WTC11 (cell line): ENCODE data around the gene HRAS. TPM values are rescaled to one million over a fixed set of nuclear protein-coding genes. Genes with fewer than 3 reads are reported as not detected.

Experiments
- ATAC-seq: fragments of 200-7000 bp; cut with Tn5 transposase; 2 replicates; pipeline ENCODE4 v1.10.0; 2021; ENCODE audit warnings: mild to moderate bottlenecking, moderate library complexity
- CTCF ChIA-PET: fragments of 300-600 bp; sonication (Branson Sonifier 250); formaldehyde crosslinking; loops from one replicate; lab custom pipeline; 2021; ENCODE audit warnings: antibody characterized with exemption; lab: Charles Lee
- POLR2A ChIA-PET: fragments of 350-600 bp; sonication (Branson Sonifier 250); formaldehyde crosslinking; loops from one replicate; lab custom pipeline; 2021; ENCODE audit warnings: antibody characterized with exemption; lab: Charles Lee
- DNase-seq: peaks from one replicate; pipeline ENCODE4 v3.0.0; 2021; ENCODE audit warnings: low spot score
- H3K27ac Mint-ChIP-seq: 2 replicates; pipeline ENCODE4 v1.8.0; 2021; ENCODE audit warnings: mixed read lengths
- H3K27me3 Mint-ChIP-seq: 2 replicates; pipeline ENCODE4 v1.8.0; 2021; ENCODE audit warnings: low read depth, mild to moderate bottlenecking, moderate library complexity, mixed read lengths
- H3K36me3 Mint-ChIP-seq: 2 replicates; pipeline ENCODE4 v1.8.0; 2021; ENCODE audit warnings: mixed read lengths
- H3K4me1 Mint-ChIP-seq: 2 replicates; pipeline ENCODE4 v1.8.0; 2022; ENCODE audit warnings: mixed read lengths
- H3K4me3 Mint-ChIP-seq: 2 replicates; pipeline ENCODE4 v1.8.0; 2021; ENCODE audit warnings: mild to moderate bottlenecking, moderate library complexity, mixed read lengths
- H3K9me3 Mint-ChIP-seq: 2 replicates; pipeline ENCODE4 v1.8.0; 2021; ENCODE audit warnings: mixed read lengths
- CREB1 ChIP-seq: sonication (generic); formaldehyde crosslinking; IDR thresholded peaks from 2 replicates; pipeline ENCODE4 v1.8.0; 2023; ENCODE audit warnings: mild to moderate bottlenecking, missing genetic modification reagents
- CREM ChIP-seq: sonication (generic); formaldehyde crosslinking; IDR thresholded peaks from 2 replicates; pipeline ENCODE4 v1.8.1; 2022; ENCODE audit warnings: mild to moderate bottlenecking, missing genetic modification reagents, moderate library complexity
- ETV6 ChIP-seq: sonication (generic); formaldehyde crosslinking; IDR thresholded peaks from 2 replicates; pipeline ENCODE4 v1.8.1; 2022; ENCODE audit warnings: mild to moderate bottlenecking, missing genetic modification reagents
- NFE2L1 ChIP-seq: sonication (generic); formaldehyde crosslinking; IDR thresholded peaks from 2 replicates; pipeline ENCODE4 v1.8.1; 2023; ENCODE audit warnings: missing genetic modification reagents
- NR1H2 ChIP-seq: sonication (generic); formaldehyde crosslinking; IDR thresholded peaks from 2 replicates; pipeline ENCODE4 v1.9.0; 2021; ENCODE audit warnings: mild to moderate bottlenecking, moderate library complexity, missing genetic modification reagents
- RORB ChIP-seq: fragments of 250-450 bp; sonication (Bioruptor Pico); IDR thresholded peaks from 2 replicates; pipeline ENCODE4 v1.9.0; 2021; ENCODE audit warnings: mild to moderate bottlenecking
- TP53 ChIP-seq: sonication (generic); formaldehyde crosslinking; IDR thresholded peaks from 2 replicates; pipeline ENCODE4 v1.8.1; 2023; ENCODE audit warnings: mild to moderate bottlenecking, missing genetic modification reagents
- ZBTB21 ChIP-seq: sonication (generic); formaldehyde crosslinking; IDR thresholded peaks from 2 replicates; pipeline ENCODE4 v1.8.1; 2023; ENCODE audit warnings: mild to moderate bottlenecking, missing genetic modification reagents, borderline replicate concordance
- ZNF219 ChIP-seq: sonication (generic); formaldehyde crosslinking; IDR thresholded peaks from 2 replicates; pipeline ENCODE4 v1.8.0; 2023; ENCODE audit warnings: missing genetic modification reagents, mild to moderate bottlenecking, borderline replicate concordance
- ZNF396 ChIP-seq: fragments of 250-450 bp; sonication (Bioruptor Pico); IDR thresholded peaks from 2 replicates; pipeline ENCODE4 v1.8.0; 2021; ENCODE audit warnings: mild to moderate bottlenecking, moderate library complexity, borderline replicate concordance
- total RNA-seq: library from RNA; stranded (reverse); gene quantifications from 3 replicates; pipeline ENCODE4 v1.2.3, GENCODE V29; 2021
- TF ChIP-seq, protein P1 (sequence below): fragments of 250-450 bp; sonication (Bioruptor Pico); IDR thresholded peaks from 2 replicates; pipeline ENCODE4 v1.9.0; 2021; ENCODE audit warnings: moderate library complexity, mild to moderate bottlenecking, inconsistent platforms, borderline replicate concordance
- TF ChIP-seq, protein P2 (sequence below): sonication (generic); formaldehyde crosslinking; IDR thresholded peaks from 2 replicates; pipeline ENCODE4 v1.8.1; 2023; ENCODE audit warnings: mild to moderate bottlenecking, missing genetic modification reagents, moderate library complexity
- TF ChIP-seq, protein P3 (sequence below): sonication (generic); formaldehyde crosslinking; IDR thresholded peaks from 2 replicates; pipeline ENCODE4 v1.8.0; 2022; ENCODE audit warnings: mild to moderate bottlenecking, missing genetic modification reagents
- TF ChIP-seq, protein P4 (sequence below): sonication (generic); formaldehyde crosslinking; IDR thresholded peaks from 2 replicates; pipeline ENCODE4 v1.8.1; 2023; ENCODE audit warnings: mild to moderate bottlenecking, missing genetic modification reagents
- TF ChIP-seq, protein P5 (sequence below): fragments of 200-600 bp; IDR thresholded peaks from 2 replicates; pipeline ENCODE4 v1.8.0; 2022; ENCODE audit warnings: antibody characterized with exemption
- TF ChIP-seq, protein P6 (sequence below): sonication (generic); formaldehyde crosslinking; IDR thresholded peaks from 2 replicates; pipeline ENCODE4 v1.8.0; 2023; ENCODE audit warnings: mild to moderate bottlenecking, missing genetic modification reagents
- TF ChIP-seq, protein P7 (sequence below): fragments of 250-450 bp; sonication (Bioruptor Pico); IDR thresholded peaks from 2 replicates; pipeline ENCODE4 v1.9.0; 2021; ENCODE audit warnings: mild to moderate bottlenecking
- TF ChIP-seq, protein P8 (sequence below): sonication (generic); formaldehyde crosslinking; IDR thresholded peaks from 2 replicates; pipeline ENCODE4 v1.8.0; 2022; ENCODE audit warnings: mild to moderate bottlenecking, missing genetic modification reagents
- TF ChIP-seq, protein P9 (sequence below): sonication (generic); formaldehyde crosslinking; IDR thresholded peaks from 2 replicates; pipeline ENCODE4 v1.8.1; 2022; ENCODE audit warnings: mild to moderate bottlenecking, missing genetic modification reagents, moderate library complexity, borderline replicate concordance

Gene HRAS
- total RNA-seq, 1 experiment from 2014 or later: 62.4 TPM

DNA sequence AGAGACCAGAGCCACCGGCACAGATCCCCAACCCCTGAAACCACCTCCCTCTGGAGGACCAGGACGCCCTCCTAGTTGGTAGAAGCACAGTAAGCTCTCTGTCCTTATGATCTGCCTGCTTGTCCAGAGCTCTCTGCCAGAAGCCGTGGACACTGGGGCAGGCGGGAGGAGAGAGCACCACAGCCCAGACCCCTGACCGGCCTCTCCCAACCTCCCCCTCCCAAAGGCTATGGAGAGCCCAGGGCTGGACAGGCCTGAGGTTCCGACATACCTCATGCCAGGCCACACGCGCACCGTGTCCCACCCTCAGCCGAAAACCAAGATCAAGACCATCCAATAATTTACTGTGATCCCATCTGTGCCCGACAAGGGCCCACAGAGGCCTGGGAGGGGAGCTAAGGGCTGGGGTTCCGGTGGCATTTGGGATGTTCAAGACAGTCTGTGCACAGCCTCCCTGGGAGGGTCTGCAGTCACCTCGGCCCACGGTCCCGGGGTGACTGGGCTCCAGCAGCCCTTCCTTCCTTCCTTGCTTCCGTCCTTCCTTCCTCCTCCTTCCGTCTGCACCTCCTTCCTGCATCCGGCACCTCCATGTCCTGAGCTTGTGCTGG, 3.4 kb downstream of the HRAS start (continued):
- TF ChIP-seq, protein P1, sequence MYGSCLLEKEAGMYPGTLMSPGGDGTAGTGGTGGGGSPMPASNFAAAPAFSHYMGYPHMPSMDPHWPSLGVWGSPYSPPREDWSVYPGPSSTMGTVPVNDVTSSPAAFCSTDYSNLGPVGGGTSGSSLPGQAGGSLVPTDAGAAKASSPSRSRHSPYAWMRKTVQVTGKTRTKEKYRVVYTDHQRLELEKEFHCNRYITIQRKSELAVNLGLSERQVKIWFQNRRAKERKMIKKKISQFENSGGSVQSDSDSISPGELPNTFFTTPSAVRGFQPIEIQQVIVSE (CRISPR knock-in tag): no peak
- no peak for TF ChIP-seq CREM (CRISPR knock-in tag)
- no peak for TF ChIP-seq ZNF219 (CRISPR knock-in tag)
- TF ChIP-seq ZNF396: no peak
- TF ChIP-seq, protein P2, sequence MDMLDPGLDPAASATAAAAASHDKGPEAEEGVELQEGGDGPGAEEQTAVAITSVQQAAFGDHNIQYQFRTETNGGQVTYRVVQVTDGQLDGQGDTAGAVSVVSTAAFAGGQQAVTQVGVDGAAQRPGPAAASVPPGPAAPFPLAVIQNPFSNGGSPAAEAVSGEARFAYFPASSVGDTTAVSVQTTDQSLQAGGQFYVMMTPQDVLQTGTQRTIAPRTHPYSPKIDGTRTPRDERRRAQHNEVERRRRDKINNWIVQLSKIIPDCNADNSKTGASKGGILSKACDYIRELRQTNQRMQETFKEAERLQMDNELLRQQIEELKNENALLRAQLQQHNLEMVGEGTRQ (CRISPR knock-in tag): no peak
- TF ChIP-seq TP53: no peak

DNA sequence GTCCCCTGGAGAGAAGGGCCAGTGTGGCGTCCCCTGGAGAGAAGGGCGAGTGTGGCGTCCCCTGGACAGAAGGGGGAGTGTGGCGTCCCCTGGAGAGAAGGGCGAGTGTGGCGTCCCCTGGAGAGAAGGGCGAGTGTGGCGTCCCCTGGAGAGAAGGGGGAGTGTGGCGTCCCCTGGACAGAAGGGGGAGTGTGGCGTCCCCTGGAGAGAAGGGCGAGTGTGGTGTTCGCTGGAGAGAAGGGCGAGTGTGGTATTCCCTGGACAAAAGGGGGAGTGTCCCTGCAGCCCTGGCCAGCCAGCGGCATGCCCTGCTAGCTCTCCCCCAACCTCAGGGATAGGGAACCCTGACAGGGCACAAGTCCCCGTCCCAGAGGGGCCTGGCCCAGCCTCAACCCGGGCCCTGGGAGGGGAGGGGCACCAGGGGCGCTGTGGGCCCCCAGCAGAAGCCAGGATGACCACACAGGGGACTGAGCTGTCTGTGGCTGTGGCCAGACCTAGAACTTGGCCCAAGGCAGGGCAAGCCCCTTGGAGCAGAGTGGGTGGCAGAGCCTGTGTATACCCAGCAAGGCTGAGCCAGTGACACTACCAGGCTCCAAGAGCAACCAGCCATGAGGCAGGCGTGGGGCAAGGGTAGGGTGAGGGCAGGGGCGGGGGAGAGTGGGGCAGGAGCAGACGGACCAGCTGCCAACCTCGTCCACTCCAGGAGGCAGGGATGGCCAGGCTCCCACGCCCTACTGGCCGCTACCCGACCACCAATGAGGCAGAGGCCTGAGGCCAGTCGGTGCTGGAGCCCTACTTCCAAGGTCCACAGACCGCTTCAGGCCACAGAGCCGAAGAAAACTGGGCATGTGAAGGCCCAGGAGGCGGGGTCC, 4.2 kb downstream of the HRAS start:
- DNase-seq: peak; percentile 10
- Mint-ChIP-seq H3K27me3 (peaks cover 2% of the 10 kb centered on the region), H3K27ac (no peak overlapping the region), H3K4me3 (no peak overlapping the region), H3K9me3 (no peaks in the 10 kb centered on the region), H3K4me1 (no peaks in the 10 kb centered on the region), H3K36me3 (peaks cover 5% of the 10 kb centered on the region; the same call in 1 of the 2 replicates)
- ChIA-PET CTCF (interaction anchor here (1.3 kb wide), 1 partner anchor 124 kb away, joined by 4 read pairs; no protein-coding TSS in a partner anchor), POLR2A (no interaction called here)
- no peak for ATAC-seq
- TF ChIP-seq, protein P3, sequence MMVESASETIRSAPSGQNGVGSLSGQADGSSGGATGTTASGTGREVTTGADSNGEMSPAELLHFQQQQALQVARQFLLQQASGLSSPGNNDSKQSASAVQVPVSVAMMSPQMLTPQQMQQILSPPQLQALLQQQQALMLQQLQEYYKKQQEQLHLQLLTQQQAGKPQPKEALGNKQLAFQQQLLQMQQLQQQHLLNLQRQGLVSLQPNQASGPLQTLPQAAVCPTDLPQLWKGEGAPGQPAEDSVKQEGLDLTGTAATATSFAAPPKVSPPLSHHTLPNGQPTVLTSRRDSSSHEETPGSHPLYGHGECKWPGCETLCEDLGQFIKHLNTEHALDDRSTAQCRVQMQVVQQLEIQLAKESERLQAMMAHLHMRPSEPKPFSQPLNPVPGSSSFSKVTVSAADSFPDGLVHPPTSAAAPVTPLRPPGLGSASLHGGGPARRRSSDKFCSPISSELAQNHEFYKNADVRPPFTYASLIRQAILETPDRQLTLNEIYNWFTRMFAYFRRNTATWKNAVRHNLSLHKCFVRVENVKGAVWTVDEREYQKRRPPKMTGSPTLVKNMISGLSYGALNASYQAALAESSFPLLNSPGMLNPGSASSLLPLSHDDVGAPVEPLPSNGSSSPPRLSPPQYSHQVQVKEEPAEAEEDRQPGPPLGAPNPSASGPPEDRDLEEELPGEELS (CRISPR knock-in tag): no peak
- no peak for TF ChIP-seq RORB (CRISPR knock-in tag)
- no peak for TF ChIP-seq CREB1 (CRISPR knock-in tag)
- TF ChIP-seq, protein P4, sequence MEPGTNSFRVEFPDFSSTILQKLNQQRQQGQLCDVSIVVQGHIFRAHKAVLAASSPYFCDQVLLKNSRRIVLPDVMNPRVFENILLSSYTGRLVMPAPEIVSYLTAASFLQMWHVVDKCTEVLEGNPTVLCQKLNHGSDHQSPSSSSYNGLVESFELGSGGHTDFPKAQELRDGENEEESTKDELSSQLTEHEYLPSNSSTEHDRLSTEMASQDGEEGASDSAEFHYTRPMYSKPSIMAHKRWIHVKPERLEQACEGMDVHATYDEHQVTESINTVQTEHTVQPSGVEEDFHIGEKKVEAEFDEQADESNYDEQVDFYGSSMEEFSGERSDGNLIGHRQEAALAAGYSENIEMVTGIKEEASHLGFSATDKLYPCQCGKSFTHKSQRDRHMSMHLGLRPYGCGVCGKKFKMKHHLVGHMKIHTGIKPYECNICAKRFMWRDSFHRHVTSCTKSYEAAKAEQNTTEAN (CRISPR knock-in tag): no peak
- no peak for TF ChIP-seq ETV6
- no peak for TF ChIP-seq CREM (CRISPR knock-in tag)
- TF ChIP-seq, protein P5, sequence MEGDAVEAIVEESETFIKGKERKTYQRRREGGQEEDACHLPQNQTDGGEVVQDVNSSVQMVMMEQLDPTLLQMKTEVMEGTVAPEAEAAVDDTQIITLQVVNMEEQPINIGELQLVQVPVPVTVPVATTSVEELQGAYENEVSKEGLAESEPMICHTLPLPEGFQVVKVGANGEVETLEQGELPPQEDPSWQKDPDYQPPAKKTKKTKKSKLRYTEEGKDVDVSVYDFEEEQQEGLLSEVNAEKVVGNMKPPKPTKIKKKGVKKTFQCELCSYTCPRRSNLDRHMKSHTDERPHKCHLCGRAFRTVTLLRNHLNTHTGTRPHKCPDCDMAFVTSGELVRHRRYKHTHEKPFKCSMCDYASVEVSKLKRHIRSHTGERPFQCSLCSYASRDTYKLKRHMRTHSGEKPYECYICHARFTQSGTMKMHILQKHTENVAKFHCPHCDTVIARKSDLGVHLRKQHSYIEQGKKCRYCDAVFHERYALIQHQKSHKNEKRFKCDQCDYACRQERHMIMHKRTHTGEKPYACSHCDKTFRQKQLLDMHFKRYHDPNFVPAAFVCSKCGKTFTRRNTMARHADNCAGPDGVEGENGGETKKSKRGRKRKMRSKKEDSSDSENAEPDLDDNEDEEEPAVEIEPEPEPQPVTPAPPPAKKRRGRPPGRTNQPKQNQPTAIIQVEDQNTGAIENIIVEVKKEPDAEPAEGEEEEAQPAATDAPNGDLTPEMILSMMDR: no peak
- TF ChIP-seq, protein P6, sequence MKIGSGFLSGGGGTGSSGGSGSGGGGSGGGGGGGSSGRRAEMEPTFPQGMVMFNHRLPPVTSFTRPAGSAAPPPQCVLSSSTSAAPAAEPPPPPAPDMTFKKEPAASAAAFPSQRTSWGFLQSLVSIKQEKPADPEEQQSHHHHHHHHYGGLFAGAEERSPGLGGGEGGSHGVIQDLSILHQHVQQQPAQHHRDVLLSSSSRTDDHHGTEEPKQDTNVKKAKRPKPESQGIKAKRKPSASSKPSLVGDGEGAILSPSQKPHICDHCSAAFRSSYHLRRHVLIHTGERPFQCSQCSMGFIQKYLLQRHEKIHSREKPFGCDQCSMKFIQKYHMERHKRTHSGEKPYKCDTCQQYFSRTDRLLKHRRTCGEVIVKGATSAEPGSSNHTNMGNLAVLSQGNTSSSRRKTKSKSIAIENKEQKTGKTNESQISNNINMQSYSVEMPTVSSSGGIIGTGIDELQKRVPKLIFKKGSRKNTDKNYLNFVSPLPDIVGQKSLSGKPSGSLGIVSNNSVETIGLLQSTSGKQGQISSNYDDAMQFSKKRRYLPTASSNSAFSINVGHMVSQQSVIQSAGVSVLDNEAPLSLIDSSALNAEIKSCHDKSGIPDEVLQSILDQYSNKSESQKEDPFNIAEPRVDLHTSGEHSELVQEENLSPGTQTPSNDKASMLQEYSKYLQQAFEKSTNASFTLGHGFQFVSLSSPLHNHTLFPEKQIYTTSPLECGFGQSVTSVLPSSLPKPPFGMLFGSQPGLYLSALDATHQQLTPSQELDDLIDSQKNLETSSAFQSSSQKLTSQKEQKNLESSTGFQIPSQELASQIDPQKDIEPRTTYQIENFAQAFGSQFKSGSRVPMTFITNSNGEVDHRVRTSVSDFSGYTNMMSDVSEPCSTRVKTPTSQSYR (CRISPR knock-in tag): no peak
- no peak for TF ChIP-seq ZNF219 (CRISPR knock-in tag)
- TF ChIP-seq NR1H2 (CRISPR knock-in tag): no peak
- TF ChIP-seq, protein P7, sequence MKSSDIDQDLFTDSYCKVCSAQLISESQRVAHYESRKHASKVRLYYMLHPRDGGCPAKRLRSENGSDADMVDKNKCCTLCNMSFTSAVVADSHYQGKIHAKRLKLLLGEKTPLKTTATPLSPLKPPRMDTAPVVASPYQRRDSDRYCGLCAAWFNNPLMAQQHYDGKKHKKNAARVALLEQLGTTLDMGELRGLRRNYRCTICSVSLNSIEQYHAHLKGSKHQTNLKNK: no peak
- TF ChIP-seq, protein P8, sequence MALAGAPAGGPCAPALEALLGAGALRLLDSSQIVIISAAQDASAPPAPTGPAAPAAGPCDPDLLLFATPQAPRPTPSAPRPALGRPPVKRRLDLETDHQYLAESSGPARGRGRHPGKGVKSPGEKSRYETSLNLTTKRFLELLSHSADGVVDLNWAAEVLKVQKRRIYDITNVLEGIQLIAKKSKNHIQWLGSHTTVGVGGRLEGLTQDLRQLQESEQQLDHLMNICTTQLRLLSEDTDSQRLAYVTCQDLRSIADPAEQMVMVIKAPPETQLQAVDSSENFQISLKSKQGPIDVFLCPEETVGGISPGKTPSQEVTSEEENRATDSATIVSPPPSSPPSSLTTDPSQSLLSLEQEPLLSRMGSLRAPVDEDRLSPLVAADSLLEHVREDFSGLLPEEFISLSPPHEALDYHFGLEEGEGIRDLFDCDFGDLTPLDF (CRISPR knock-in tag): no peak
- TF ChIP-seq, protein P9, sequence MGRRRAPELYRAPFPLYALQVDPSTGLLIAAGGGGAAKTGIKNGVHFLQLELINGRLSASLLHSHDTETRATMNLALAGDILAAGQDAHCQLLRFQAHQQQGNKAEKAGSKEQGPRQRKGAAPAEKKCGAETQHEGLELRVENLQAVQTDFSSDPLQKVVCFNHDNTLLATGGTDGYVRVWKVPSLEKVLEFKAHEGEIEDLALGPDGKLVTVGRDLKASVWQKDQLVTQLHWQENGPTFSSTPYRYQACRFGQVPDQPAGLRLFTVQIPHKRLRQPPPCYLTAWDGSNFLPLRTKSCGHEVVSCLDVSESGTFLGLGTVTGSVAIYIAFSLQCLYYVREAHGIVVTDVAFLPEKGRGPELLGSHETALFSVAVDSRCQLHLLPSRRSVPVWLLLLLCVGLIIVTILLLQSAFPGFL (CRISPR knock-in tag): no peak
- TF ChIP-seq ZBTB21 (CRISPR knock-in tag): no peak
- no peak for TF ChIP-seq NFE2L1 (CRISPR knock-in tag)
